SW480 (cell line): Measurements from ENCODE around the gene C12orf43.
"Not testable (repeated sequence)": the region's sequence is repeated elsewhere in the genome, so short reads cannot be mapped to it uniquely, and the experiment has no call there.

Experiments
- DNase-seq: peaks from one replicate; pipeline ENCODE4 v3.0.0-alpha.2; 2016; ENCODE audit warnings: low spot score

C12orf43 gene

GRCh38 chr12:121015825-121016766 lies at the start of gene C12orf43:
Gene C12orf43 (minus strand): TSS chr12:121016487. CDS start chr12:121016474, 13 bp downstream.
- peak; percentile 91 for DNase-seq

- no peak for DNase-seq
Measured at GRCh38 chr12:121065345-121065744, 49.1 kb upstream of the C12orf43 start.

- DNase-seq = not testable (repeated sequence)
Measured at GRCh38 chr12:121064586-121064985, 48.3 kb upstream of the C12orf43 start.

GRCh38 chr12:121064116-121064515 lies 47.8 kb upstream of the C12orf43 start:
- no peak for DNase-seq

GRCh38 chr12:121062391-121063045 lies 46.2 kb upstream of the C12orf43 start:
- DNase-seq = no peak

GRCh38 chr12:121061831-121062230 lies 45.5 kb upstream of the C12orf43 start:
- DNase-seq = peak; percentile 19

GRCh38 chr12:121060149-121061001 lies 44.1 kb upstream of the C12orf43 start:
- peak; percentile 20 for DNase-seq

- no peak for DNase-seq
Measured at GRCh38 chr12:121059031-121059898, 43.0 kb upstream of the C12orf43 start.

GRCh38 chr12:121057794-121058193 lies 41.5 kb upstream of the C12orf43 start:
- no peak for DNase-seq

- no peak for DNase-seq
Measured at GRCh38 chr12:121053706-121054105, 37.4 kb upstream of the C12orf43 start.

- DNase-seq = peak; percentile 26
Measured at GRCh38 chr12:121050725-121051124, 34.4 kb upstream of the C12orf43 start.

- no peak for DNase-seq
Measured at GRCh38 chr12:121048442-121048841, 32.2 kb upstream of the C12orf43 start.

GRCh38 chr12:121047400-121047799 lies 31.1 kb upstream of the C12orf43 start:
- not testable (repeated sequence) for DNase-seq

- DNase-seq = no peak
Measured at GRCh38 chr12:121043067-121043466, 26.8 kb upstream of the C12orf43 start.

GRCh38 chr12:121038861-121039668 lies 22.8 kb upstream of the C12orf43 start, which contains the start of gene OASL:
Gene OASL (minus strand): TSS chr12:121039246. CDS start chr12:121038971, 275 bp downstream.
- peak; percentile 34 for DNase-seq

GRCh38 chr12:121036810-121037326 lies 20.6 kb upstream of the C12orf43 start:
- DNase-seq = no peak

GRCh38 chr12:121034616-121035305 lies 18.5 kb upstream of the C12orf43 start:
- no peak for DNase-seq

GRCh38 chr12:121033625-121034349 lies 17.5 kb upstream of the C12orf43 start:
- DNase-seq = peak; percentile 64
